PFSK-1 (cell line): ENCODE data around the gene COL18A1.

Experiments
- FOXP2 ChIP-seq: optimal IDR thresholded peaks from 2 replicates; pipeline ENCODE3; 2011; ENCODE audit warnings: borderline replicate concordance, control low read depth, inconsistent platforms; ENCODE audit not compliant: insufficient read depth; ENCODE audit errors: extremely low read length, extremely low read depth
- POLR2AphosphoS5 ChIP-seq: IDR thresholded peaks from 2 replicates; pipeline ENCODE4 v1.6.1; 2012; ENCODE audit warnings: low read depth, mild to moderate bottlenecking, control low read depth, low read length, moderate library complexity
- REST ChIP-seq, 2 experiments: IDR thresholded peaks; 2 replicates each; pipeline versions ENCODE4 v1.6.1 to v1.8.0; 2011 to 2012; ENCODE audit warnings: low read depth in 2 of 2, low read length in 2 of 2, control low read depth in 1 of 2, inconsistent platforms in 1 of 2, mild to moderate bottlenecking in 1 of 2, moderate library complexity in 1 of 2; ENCODE audit not compliant: insufficient read depth in 1 of 2
- SIN3A ChIP-seq: IDR thresholded peaks from 2 replicates; pipeline ENCODE4 v1.6.1; 2012; ENCODE audit warnings: mild to moderate bottlenecking, low read length, moderate library complexity, borderline replicate concordance; ENCODE audit not compliant: insufficient read depth
- TAF1 ChIP-seq: IDR thresholded peaks from 2 replicates; pipeline ENCODE4 v1.6.1; 2012; ENCODE audit warnings: low read length, control low read depth, borderline replicate concordance; ENCODE audit not compliant: insufficient read depth

Gene COL18A1

GRCh38 chr21:45522986-45523385, 118.0 kb downstream of the COL18A1 start:
- no peak for TF ChIP-seq POLR2AphosphoS5
- TF ChIP-seq REST (IDR thresholded peaks at IDR 0.05; ENCODE audit: insufficient read depth in 1 of 2, low read depth in 2 of 2, low read length in 2 of 2) = no peak
- no peak for TF ChIP-seq FOXP2
- TF ChIP-seq SIN3A = no peak
- TF ChIP-seq TAF1 = no peak

- no peak for TF ChIP-seq FOXP2
Measured at GRCh38 chr21:45523411-45524101, 118.6 kb downstream of the COL18A1 start.

- TF ChIP-seq POLR2AphosphoS5 (no peak), TAF1 (no peak), SIN3A (no peak), FOXP2 (no peak), REST (IDR thresholded peaks at IDR 0.05; ENCODE audit: insufficient read depth in 1 of 2, low read depth in 2 of 2, low read length in 2 of 2) (no peak)
Measured at GRCh38 chr21:45524756-45525152, 119.8 kb downstream of the COL18A1 start.

GRCh38 chr21:45525153-45525909, 120.4 kb downstream of the COL18A1 start:
- TF ChIP-seq FOXP2 (no peak), TAF1 (no peak), POLR2AphosphoS5 (no peak), REST (IDR thresholded peaks at IDR 0.05; ENCODE audit: insufficient read depth in 1 of 2, low read depth in 2 of 2, low read length in 2 of 2) (no peak), SIN3A (no peak)

- TF ChIP-seq SIN3A (no peak), TAF1 (no peak), FOXP2 (no peak), POLR2AphosphoS5 (no peak), REST (IDR thresholded peaks at IDR 0.05; ENCODE audit: insufficient read depth in 1 of 2, low read depth in 2 of 2, low read length in 2 of 2) (no peak)
Measured at GRCh38 chr21:45525910-45526306, 120.9 kb downstream of the COL18A1 start.
